ENCODE data around the gene TIMM50.
"Not testable (repeated sequence)": the region's sequence is repeated elsewhere in the genome, so short reads cannot be mapped to it uniquely, and the experiment has no call there.

The TIMM50 gene

DNA sequence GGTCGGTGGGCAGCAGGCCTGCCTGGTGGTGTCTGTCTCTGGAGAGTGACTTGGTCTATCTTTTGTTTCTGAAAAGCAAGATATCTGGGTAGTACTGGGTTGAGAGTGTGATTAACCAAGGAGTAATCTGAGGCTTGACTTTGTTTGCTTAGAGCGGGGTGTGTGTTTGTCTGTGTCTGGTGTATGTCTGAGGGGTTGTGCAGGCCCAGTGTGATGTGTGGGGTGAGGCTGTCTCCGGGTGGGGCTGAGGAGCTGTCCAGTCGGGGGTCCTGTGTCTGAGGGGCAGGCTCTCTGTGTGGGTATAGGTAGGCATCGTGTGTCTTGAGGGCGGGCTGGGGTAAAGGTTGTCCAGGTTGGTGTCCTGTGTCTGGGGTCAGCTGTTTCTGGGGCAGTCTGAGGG is 11.1 kb upstream of the TIMM50 start:
- DNase-seq (ENCODE audit: low read depth), result no peak

DNA sequence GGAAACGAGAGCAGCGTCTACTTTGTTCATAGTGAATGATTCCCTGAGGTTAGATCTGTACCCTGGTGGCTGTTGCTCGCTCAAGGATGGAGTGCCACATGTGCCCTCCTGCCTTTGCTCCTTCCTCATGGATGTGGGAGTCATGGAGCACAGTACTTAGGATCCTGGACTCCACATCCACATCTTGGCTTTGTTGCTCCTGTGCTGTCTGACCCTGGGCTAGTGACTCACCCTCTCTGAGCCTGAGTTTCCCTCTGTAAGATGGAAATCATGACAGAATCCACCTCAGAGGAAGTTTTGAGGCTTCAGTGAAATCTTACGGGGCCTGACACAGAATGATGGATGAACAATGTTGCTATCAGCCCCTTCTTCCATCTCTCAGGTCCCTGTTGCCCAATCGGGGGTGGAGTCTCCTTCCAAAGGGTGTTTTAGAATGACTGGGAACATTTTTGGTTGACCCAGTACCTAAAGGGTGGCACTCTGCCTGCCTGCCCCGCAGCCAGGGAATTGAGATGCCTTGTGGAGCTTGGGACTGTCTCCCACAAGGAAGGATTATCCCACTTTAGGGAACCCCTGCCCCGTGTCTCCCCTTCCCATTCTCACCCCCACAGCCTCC is 9.8 kb upstream of the TIMM50 start:
- no peak for DNase-seq (ENCODE audit: low read depth)

DNA sequence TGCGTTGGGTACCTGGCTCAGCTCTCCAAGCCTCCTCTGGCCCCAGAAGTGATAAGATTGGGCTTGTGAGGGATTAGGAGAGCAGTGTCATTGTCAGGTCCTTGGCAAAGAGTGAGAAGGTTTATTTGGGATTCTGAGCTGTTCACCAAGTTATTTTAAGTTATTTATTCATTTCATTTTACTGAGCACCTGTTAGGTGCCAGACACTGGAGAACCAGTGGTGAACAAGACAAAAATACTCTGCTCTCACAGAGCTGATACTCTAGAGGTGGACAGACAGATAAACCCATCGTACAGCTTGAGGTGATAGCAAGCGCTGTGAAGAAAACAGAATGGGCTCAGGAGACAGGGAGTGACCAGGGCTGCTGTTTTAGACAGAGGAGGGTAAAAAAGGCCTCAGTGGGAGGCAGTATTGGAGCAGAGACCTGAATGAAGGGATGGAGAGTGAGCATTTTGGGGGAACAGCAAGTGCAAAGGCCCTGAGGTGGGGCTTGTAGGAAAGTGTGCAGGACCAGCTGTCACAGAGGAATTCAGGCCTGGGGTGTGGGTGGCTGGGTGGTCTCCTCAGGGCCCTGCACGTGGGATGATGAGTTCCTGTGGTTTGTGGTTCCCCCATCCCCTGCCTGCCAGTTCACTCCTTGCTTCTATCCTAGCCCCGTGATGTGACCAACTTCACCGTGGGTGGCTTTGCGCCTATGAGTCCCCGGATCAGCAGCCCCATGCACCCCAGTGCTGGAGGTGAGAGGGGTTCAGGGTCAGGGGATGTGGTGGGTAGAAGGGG is 8.7 kb upstream of the TIMM50 start:
- no peak for DNase-seq (ENCODE audit: low read depth)

DNA sequence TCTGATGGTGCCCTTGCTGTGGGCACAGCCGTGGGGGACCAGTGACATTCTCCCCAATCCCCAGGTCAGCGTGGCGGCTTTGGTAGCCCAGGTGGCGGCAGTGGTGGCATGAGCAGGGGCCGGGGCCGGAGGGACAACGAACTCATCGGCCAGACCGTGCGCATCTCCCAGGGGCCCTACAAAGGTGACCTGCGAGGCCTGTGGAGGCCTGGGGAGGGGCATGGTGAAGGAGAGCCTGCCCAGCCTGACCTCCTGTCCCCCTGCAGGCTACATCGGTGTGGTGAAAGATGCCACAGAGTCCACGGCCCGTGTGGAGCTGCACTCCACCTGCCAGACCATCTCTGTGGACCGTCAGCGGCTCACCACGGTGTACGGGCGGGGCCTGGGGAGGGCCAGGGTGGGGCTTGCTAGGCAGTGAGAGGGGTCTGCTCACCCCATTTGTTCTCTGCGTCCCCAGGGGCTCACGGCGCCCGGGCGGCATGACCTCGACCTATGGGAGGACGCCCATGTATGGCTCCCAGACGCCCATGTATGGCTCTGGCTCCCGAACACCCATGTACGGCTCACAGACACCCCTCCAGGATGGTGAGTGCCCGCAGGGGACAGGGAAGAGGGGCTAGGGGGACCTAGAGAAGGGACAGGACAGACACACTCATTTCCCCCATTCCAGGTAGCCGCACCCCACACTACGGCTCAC is 7.7 kb upstream of the TIMM50 start:
- DNase-seq (ENCODE audit: low read depth), result no peak

DNA sequence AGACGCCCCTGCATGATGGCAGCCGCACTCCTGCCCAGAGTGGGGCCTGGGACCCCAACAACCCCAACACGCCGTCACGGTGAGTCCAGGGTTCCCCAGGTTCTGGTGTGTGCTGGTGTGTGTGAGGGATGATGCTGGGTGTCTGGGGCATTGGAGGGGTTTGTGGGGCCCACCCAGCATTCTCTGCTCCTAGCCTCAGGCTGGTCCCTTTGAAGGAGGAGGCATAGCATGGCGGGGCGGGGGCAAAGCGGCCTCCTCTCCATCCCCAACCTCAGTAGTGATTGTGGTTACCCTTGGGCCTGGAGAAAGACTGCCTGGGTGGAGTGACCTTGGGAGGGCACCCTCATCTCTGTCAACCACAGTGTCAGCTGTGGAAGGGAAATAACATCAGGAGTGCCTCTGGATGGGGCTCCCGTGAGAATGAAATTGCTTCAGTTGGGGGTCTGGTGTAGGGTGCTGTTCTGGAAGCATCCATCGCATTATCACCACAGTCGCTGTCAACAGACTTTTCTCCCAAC is 7.1 kb upstream of the TIMM50 start:
- no peak for DNase-seq (ENCODE audit: low read depth)

DNA sequence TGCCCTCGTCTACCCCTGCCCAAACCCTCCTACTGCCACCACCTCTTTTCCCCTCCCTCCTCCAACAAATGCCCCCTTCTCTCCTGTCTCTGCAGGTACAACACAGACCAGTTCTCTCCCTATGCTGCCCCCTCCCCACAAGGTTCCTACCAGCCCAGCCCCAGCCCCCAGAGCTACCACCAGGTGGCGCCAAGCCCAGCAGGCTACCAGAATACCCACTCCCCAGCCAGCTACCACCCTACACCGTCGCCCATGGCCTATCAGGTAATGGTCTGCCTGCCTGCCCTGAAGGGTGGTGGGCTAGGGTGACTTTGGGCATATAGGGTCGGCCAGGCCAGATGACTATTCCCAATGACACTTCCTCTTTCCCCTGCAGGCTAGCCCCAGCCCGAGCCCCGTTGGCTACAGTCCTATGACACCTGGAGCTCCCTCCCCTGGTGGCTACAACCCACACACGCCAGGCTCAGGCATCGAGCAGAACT is 6.5 kb upstream of the TIMM50 start:
- peak; percentile 55 for DNase-seq (ENCODE audit: low read depth)

DNA sequence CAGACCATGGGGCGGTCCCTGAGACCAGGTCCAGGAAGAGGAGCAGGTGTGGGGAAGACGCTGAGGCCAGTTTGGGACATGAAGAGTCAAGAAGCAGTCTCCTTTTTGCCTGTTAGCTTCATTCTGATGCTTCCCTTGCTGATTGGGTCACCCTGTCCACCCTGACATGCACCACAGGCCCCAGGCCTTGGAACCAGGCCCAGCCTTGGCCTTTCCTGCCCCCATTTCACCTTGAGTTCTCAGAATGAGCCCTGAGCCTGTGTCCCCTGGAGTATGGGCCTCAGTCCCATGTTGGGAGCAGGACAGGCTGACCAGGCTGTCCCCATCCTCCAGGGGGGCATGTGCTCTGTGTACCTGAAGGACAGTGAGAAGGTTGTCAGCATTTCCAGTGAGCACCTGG is 4.9 kb upstream of the TIMM50 start:
- DNase-seq (ENCODE audit: low read depth), result no peak

DNA sequence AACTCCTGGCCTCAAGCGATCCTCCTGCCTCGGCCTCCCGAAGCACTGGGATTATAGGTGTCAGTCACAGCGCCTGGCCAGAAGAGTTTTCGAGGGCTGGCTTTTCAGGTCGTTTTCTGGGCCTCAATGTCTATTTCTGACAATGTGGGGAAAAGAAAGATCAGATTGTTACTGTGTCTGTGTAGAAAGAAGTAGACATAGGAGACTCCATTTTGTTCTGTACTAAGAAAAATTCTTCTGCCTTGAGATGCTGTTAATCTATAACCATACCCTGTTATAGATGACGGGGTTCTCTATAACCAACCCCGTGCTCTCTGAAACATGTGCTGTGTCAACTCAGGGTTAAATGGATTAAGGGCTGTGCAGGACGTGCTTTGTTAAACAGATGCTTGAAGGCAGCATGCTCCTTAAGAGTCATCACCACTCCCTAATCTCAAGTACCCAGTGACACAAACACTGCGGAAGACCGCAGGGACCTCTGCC is 1.3 kb upstream of the TIMM50 start:
- not testable (repeated sequence) for DNase-seq (ENCODE audit: low read depth)

DNA sequence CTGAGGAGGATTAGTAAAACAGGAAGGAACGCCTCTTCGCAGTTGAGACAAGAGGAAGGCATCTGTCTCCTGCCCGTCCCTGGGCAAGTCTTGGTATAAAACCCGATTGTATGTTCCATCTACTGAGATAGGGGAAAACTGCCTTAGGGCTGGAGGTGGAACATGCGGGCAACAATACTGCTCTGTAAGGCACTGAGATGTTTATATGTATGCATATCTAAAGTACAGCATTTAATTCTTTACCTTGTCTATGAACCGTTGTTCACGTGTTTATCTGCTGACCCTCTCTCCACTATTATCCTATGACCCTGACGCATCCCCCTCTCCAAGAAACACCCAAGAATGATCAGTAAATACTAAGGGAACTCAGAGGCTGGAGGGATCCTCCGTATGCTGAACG is 722 bp upstream of the TIMM50 start:
- DNase-seq (ENCODE audit: low read depth), result no peak

DNA sequence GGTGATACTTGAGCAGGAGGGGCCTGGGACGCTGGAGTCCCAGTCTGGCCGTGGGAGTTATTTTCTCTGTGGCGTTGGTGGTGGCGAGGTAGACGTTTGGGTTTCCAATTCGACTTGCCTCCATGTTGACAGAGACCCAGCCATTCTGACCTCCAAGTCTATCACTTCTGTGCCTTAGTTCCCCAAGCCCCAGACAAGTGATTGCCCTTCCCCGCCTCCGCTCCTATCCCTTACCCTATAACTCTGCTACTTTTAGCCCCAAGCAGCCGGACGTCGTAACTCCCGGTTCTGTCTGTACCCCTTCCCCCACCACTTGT is 549 bp downstream of the TIMM50 start:
- no peak for DNase-seq (ENCODE audit: low read depth)

DNA sequence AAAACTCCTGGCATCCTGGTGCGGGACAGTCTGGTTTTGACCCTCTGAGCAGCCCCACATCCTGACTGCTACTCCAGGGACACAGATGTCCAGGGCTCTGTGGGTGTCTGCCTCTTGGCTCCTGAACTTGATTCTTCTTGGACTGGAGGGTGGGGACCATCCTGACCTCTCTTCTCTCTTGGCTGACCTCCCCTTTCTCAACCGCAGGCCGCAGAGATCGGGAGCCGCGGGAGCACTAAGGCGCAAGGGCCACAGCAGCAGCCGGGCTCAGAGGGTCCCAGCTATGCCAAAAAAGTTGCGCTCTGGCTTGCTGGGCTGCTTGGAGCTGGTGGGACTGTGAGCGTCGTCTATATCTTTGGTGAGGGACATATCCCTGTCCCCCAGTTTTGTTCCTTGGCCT is 1.0 kb downstream of the TIMM50 start:
- DNase-seq (ENCODE audit: low read depth), result no peak

DNA sequence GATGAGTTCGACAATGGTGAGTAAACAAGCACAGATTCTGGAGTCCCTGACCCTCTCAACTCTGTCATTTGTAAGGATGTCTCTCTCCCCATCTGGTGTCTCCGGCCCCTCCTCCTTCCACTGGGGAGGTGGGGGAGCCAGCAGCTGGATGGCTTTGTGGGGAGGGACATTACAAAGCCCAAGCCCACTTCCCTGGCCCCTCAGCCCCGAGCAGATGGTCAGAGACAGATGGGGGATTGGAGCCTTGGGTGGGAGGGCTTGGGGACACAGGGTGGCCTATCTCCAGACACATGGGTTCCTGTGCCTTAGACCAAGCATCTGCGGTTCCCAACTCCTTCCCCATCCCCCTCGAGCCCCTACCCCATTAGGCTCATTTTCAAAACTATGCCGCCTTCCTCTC is 2.5 kb downstream of the TIMM50 start:
- no peak for DNase-seq (ENCODE audit: low read depth)

DNA sequence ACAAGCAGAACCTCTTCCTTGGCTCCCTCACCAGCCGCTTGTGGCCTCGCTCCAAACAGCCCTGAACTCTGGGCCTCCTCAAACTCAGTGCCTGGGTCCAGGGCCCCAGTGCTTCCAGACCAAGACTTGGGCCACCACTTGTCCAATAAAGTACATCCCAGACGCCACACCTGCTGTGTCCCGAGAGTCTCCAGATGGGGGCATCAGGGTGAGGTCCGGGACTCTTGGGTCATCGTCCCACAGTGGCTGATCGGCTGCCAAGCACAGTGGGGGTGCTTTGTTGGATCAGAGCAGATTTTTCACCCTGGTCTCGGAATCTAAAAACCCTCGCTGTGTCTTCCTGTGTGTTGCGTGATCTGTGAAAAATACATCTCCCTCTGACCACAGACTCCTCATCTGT is 9.1 kb downstream of the TIMM50 start:
- no peak for DNase-seq (ENCODE audit: low read depth)

DNA sequence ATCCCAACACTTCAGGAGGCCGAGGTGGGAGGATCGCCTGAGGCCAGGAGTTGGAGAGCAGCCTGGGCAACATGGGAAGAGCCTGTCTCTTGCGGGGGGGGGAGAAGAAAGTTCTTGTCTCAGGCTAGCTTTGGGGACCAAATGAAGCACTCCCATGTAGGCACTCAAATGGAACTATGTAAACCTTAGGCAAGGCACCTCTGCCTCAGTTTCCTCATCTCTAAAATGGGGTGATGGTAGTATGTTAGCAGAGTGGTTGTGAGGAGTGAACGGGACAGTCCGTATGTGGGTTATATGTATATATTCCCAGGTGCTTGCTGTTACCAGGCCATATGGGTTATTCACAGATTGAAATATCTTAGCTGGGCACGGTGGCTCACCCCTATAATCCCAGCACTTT is 11.6 kb downstream of the TIMM50 start:
- no peak for DNase-seq (ENCODE audit: low read depth)

DNA sequence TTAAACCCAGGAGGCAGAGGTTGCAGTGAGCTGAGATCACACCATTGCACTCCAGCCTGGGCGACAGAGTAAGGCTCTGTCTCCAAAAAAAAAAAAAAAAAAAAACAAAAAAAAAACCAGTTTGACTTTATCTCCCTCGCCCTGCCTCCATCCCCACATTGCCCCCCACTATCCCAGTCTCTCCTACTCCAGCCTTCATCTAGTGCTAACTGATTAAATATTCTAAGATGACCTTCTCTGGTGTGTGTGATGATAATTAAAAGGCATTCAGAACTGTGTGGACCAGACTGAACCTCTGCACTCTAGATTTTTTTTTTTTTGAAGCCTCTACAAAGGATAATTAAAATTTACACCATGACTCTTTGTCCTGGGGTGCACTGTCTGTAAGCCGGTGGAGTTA is 12.2 kb downstream of the TIMM50 start:
- DNase-seq (ENCODE audit: low read depth), result no peak

DNA sequence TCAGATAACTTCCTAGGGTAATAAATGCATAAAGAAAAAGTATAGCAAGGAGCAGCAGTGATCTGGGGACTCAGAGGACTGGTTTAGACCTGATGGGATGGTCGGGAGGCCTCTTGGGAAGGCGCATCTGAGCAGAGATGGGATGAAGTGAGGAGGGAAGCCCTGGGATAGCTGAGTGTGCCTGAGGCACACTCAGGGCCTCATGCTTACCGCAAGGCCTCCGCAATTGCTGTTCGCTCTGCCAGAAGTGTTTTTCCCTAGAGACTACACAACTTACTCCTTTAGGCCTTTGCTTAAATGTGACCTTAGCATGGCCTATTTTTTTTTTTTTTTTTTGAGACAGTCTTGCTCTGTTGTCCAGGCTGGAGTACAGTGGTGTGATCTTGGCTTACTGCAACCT is 14.0 kb downstream of the TIMM50 start:
- DNase-seq (ENCODE audit: low read depth), result no peak

DNA sequence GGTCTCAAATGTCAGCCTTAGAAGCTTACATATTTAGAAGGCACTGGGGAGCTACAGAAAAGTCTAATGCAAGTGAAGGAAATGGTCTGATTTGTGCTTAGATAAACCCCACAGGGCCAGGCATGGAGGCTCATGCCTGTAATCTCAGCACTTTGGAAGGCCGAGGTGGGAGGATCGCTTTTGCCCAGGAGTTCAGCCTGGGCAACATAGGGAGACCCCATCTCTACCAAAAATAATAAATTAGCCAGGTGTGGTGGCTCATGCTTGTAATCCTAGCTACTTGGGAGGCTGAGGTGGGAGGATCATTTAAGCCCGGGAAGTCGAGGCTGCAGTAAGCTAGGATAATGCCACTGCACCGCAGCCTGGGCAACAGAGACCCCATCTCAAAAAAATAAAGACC is 15.4 kb downstream of the TIMM50 start:
- DNase-seq (ENCODE audit: low read depth), result no peak

DNA sequence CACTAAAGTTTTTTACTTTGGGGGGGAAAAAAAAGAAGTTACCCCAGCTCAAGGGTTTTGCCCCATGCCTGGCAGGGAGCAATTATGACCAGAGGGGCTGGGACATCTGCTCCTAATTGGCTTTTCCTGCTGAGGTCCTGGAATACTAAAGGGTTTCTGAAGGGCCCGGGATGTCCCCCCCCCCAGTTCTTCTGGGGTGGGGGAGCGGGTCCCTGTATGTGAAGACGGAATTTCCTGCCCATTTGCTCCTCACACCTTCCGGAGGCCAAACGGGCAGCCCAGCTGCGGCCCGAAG is 17.0 kb downstream of the TIMM50 start:
- DNase-seq (ENCODE audit: low read depth), result no peak

DNA sequence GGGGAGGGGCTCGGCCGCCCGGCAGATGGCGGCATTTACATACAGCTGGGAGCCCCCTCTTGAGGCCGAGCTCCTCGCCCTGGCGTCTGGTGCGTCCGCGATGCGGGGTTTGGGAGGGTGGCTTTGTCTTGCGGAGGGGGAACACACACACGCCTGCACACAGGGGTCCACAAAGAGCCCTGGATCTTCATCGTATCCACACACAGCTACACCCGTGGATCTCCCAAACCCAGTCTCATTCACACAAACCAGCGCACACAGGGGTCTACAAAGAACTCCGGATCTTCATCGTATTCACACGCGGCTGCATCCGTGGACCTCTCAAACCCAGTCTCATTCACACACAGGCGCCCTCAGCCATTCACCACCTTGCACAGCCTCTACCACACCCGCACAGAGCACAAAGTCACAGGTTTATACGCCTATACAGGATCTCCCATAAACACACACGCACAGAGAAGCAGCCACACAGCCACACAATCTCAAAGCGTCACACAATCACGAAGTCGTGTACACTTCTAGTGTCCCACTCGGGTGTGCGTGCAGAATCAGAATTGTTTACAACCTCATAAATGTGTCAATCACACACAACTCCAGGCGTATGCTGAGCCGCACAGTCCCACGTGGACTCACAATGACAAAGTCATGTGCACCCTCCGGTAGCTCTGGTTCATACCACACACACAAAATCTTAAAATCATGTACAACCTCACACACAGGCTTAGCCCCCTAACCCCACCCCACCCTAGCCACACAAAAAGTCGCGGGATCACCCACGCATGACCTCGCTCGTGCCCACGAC is 17.6 kb downstream of the TIMM50 start:
- DNase-seq (ENCODE audit: low read depth), result no peak

DNA sequence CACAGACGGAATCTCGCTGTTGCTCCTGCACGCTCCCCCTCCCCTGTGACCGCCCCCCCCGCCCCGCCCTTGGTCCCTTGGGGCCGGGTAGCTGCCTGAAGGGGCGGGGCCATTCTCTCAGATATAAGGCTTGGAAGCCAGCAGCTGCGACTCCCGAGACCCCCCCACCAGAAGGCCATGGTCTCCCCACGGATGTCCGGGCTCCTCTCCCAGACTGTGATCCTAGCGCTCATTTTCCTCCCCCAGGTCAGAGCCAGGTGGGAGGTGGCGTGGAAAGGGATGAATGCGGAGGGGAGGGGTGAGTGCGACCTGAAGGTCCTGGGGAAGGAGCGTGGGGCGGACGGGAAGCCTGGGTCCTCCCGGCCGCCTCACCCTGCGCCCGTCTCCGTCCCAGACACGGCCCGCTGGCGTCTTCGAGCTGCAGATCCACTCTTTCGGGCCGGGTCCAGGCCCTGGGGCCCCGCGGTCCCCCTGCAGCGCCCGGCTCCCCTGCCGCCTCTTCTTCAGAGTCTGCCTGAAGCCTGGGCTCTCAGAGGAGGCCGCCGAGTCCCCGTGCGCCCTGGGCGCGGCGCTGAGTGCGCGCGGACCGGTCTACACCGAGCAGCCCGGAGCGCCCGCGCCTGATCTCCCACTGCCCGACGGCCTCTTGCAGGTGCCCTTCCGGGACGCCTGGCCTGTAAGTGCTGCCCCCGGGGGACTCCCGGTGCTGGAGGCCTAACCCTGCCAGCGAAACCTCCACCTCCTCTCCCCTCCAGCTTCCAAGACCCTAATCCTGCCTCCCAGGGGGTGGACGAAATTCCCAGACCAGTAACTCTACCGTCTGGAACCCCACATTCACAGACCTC is 18.4 kb downstream of the TIMM50 start, which contains the start of gene DLL3:
TSS of gene DLL3 (plus strand) at position 150 of the 845 bp plus-strand sequence. CDS start at position 178, 28 bp downstream.
- no peak for DNase-seq (ENCODE audit: low read depth)

DNA sequence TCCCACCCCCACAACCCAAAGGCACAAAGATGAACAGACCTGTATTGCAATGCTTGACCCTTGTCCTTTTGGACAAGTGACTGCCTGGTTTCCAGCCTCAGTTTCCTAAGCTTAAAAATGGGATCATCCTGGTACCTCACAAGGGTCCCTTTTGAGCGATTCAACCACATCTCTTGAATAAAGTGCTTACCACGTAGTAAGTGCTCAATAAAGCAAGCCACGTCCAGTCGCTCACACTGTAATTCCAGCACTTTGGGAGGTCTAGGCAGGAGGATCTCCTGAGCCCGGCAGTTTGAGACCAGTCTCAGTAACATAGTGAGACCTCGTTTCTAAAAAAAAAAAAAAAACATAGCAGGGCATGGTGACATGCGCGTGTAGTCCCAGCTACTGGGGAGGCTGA is 19.3 kb downstream of the TIMM50 start:
- DNase-seq (ENCODE audit: low read depth), result no peak

Data from activated T-cell treated with anti-CD3 and anti-CD28 coated beads for 24 hours (primary cell).